ENCODE results near the gene ABLIM2. TPM values are rescaled to one million over a fixed set of nuclear protein-coding genes. Genes with fewer than 3 reads are reported as not detected.

ABLIM2 gene
- polyA plus RNA-seq, 4 donors, result 1.1 to 12.7 (median 4.4) TPM

GRCh38 chr4:8108991-8109390, 49.6 kb downstream of the ABLIM2 start:
- Histone ChIP-seq H3K9me3 (ENCODE audit: control insufficient read depth in 2 of 2, insufficient read depth in 1 of 2, low read depth in 1 of 2, low read length in 1 of 2) (peaks cover 0 to 8% of the 10 kb centered on the region in 2 donors), H3K4me1 (ENCODE audit: control insufficient read depth in 3 of 3, insufficient read depth in 2 of 3, low read depth in 1 of 3, low read length in 2 of 3) (peaks cover 0 to 5% (median 3%) of the 10 kb centered on the region in 3 donors), H3K27me3 (ENCODE audit: control insufficient read depth in 3 of 3, insufficient read depth in 3 of 3, low read length in 3 of 3) (peaks cover 0 to 5% (median 0%) of the 10 kb centered on the region in 3 donors), H3K36me3 (ENCODE audit: control insufficient read depth in 3 of 3, insufficient read depth in 2 of 3, low read depth in 1 of 3, low read length in 3 of 3) (no peaks in the 10 kb centered on the region), H3K4me3 (ENCODE audit: low read depth in 1 of 3, low read length in 3 of 3) (no peak overlapping the region), H3K27ac (ENCODE audit: low read depth in 1 of 3, low read length in 2 of 3) (no peak overlapping the region)
- FAIRE-seq, result no peak
- WGBS, 3 donors, result 57 to 81% (median 73%) methylated on average over 13 to 14 of the region's 14 CpGs
- DNase-seq, result no peak

GRCh38 chr4:8108261-8108660, 50.4 kb downstream of the ABLIM2 start:
- Histone ChIP-seq H3K9me3 (ENCODE audit: control insufficient read depth in 2 of 2, insufficient read depth in 1 of 2, low read depth in 1 of 2, low read length in 1 of 2) (peaks cover 0 to 8% of the 10 kb centered on the region in 2 donors), H3K4me1 (ENCODE audit: control insufficient read depth in 3 of 3, insufficient read depth in 2 of 3, low read depth in 1 of 3, low read length in 2 of 3) (no peaks in the 10 kb centered on the region), H3K27ac (ENCODE audit: low read depth in 1 of 3, low read length in 2 of 3) (no peak overlapping the region), H3K27me3 (ENCODE audit: control insufficient read depth in 3 of 3, insufficient read depth in 3 of 3, low read length in 3 of 3) (peaks cover 0 to 5% (median 0%) of the 10 kb centered on the region in 3 donors), H3K4me3 (ENCODE audit: low read depth in 1 of 3, low read length in 3 of 3) (no peak overlapping the region), H3K36me3 (ENCODE audit: control insufficient read depth in 3 of 3, insufficient read depth in 2 of 3, low read depth in 1 of 3, low read length in 3 of 3) (no peaks in the 10 kb centered on the region)
- WGBS, 3 donors, result 17 to 66% (median 27%) methylated on average over 19 to 20 of the region's 20 CpGs
- DNase-seq (peak; percentile 44 to 74), FAIRE-seq (no peak)

- WGBS, 3 donors, result 89 to 92% (median 91%) methylated on average over 11 of the region's 11 CpGs
- DNase-seq, result no peak
- Histone ChIP-seq H3K4me1 (ENCODE audit: control insufficient read depth in 3 of 3, insufficient read depth in 2 of 3, low read depth in 1 of 3, low read length in 2 of 3) (no peaks in the 10 kb centered on the region), H3K36me3 (ENCODE audit: control insufficient read depth in 3 of 3, insufficient read depth in 2 of 3, low read depth in 1 of 3, low read length in 3 of 3) (no peaks in the 10 kb centered on the region), H3K27ac (ENCODE audit: low read depth in 1 of 3, low read length in 2 of 3) (no peak overlapping the region), H3K4me3 (ENCODE audit: low read depth in 1 of 3, low read length in 3 of 3) (no peak overlapping the region), H3K27me3 (ENCODE audit: control insufficient read depth in 3 of 3, insufficient read depth in 3 of 3, low read length in 3 of 3) (peaks cover 0 to 5% (median 0%) of the 10 kb centered on the region in 3 donors), H3K9me3 (ENCODE audit: control insufficient read depth in 2 of 2, insufficient read depth in 1 of 2, low read depth in 1 of 2, low read length in 1 of 2) (peaks cover 0 to 8% of the 10 kb centered on the region in 2 donors)
- no peak for FAIRE-seq
Observed at GRCh38 chr4:8107146-8107657, 51.4 kb downstream of the ABLIM2 start.

- H3K4me1 ChIP-seq (ENCODE audit: control insufficient read depth in 3 of 3, insufficient read depth in 2 of 3, low read depth in 1 of 3, low read length in 2 of 3), result no peaks in the 10 kb centered on the region
- no peaks in the 10 kb centered on the region for H3K36me3 ChIP-seq (ENCODE audit: control insufficient read depth in 3 of 3, insufficient read depth in 2 of 3, low read depth in 1 of 3, low read length in 3 of 3)
- peaks cover 0 to 5% (median 0%) of the 10 kb centered on the region in 3 donors for H3K27me3 ChIP-seq (ENCODE audit: control insufficient read depth in 3 of 3, insufficient read depth in 3 of 3, low read length in 3 of 3)
- DNase-seq, result no peak
- FAIRE-seq, result no peak
- H3K4me3 ChIP-seq (ENCODE audit: low read depth in 1 of 3, low read length in 3 of 3), result no peak overlapping the region
- peaks cover 0 to 8% of the 10 kb centered on the region in 2 donors for H3K9me3 ChIP-seq (ENCODE audit: control insufficient read depth in 2 of 2, insufficient read depth in 1 of 2, low read depth in 1 of 2, low read length in 1 of 2)
- WGBS, 3 donors, result 90 to 94% (median 90%) methylated on average over 23 to 24 of the region's 24 CpGs
- no peak overlapping the region for H3K27ac ChIP-seq (ENCODE audit: low read depth in 1 of 3, low read length in 2 of 3)
Observed at GRCh38 chr4:8106451-8107025, 52.1 kb downstream of the ABLIM2 start.

- Histone ChIP-seq H3K27me3 (ENCODE audit: control insufficient read depth in 3 of 3, insufficient read depth in 3 of 3, low read length in 3 of 3) (peaks cover 0 to 5% (median 0%) of the 10 kb centered on the region in 3 donors), H3K27ac (ENCODE audit: low read depth in 1 of 3, low read length in 2 of 3) (no peak overlapping the region), H3K36me3 (ENCODE audit: control insufficient read depth in 3 of 3, insufficient read depth in 2 of 3, low read depth in 1 of 3, low read length in 3 of 3) (no peaks in the 10 kb centered on the region), H3K9me3 (ENCODE audit: control insufficient read depth in 2 of 2, insufficient read depth in 1 of 2, low read depth in 1 of 2, low read length in 1 of 2) (peaks cover 0 to 8% of the 10 kb centered on the region in 2 donors), H3K4me1 (ENCODE audit: control insufficient read depth in 3 of 3, insufficient read depth in 2 of 3, low read depth in 1 of 3, low read length in 2 of 3) (peaks cover 0 to 4% (median 0%) of the 10 kb centered on the region in 3 donors), H3K4me3 (ENCODE audit: low read depth in 1 of 3, low read length in 3 of 3) (no peak overlapping the region)
- FAIRE-seq (no peak), DNase-seq (no peak)
- WGBS, 3 donors, result 85 to 93% (median 91%) methylated on average over 32 of the region's 32 CpGs
Observed at GRCh38 chr4:8105306-8106100, 53.1 kb downstream of the ABLIM2 start.

GRCh38 chr4:8104491-8105305, 53.9 kb downstream of the ABLIM2 start:
- H3K27ac ChIP-seq (ENCODE audit: low read depth in 1 of 3, low read length in 2 of 3), result no peak overlapping the region
- no peak for FAIRE-seq
- peaks cover 0 to 5% (median 0%) of the 10 kb centered on the region in 3 donors for H3K27me3 ChIP-seq (ENCODE audit: control insufficient read depth in 3 of 3, insufficient read depth in 3 of 3, low read length in 3 of 3)
- H3K4me1 ChIP-seq (ENCODE audit: control insufficient read depth in 3 of 3, insufficient read depth in 2 of 3, low read depth in 1 of 3, low read length in 2 of 3), result peaks cover 0 to 4% (median 0%) of the 10 kb centered on the region in 3 donors
- H3K9me3 ChIP-seq (ENCODE audit: control insufficient read depth in 2 of 2, insufficient read depth in 1 of 2, low read depth in 1 of 2, low read length in 1 of 2), result peaks cover 0 to 8% of the 10 kb centered on the region in 2 donors
- 75 to 84% (median 77%) methylated on average over 21 to 22 of the region's 22 CpGs for WGBS, 3 donors
- H3K36me3 ChIP-seq (ENCODE audit: control insufficient read depth in 3 of 3, insufficient read depth in 2 of 3, low read depth in 1 of 3, low read length in 3 of 3), result no peaks in the 10 kb centered on the region
- DNase-seq, result no peak
- H3K4me3 ChIP-seq (ENCODE audit: low read depth in 1 of 3, low read length in 3 of 3), result no peak overlapping the region

- DNase-seq (no peak), FAIRE-seq (no peak)
- Histone ChIP-seq H3K27ac (ENCODE audit: low read depth in 1 of 3, low read length in 2 of 3) (no peak overlapping the region), H3K4me1 (ENCODE audit: control insufficient read depth in 3 of 3, insufficient read depth in 2 of 3, low read depth in 1 of 3, low read length in 2 of 3) (peaks cover 0 to 4% (median 0%) of the 10 kb centered on the region in 3 donors), H3K27me3 (ENCODE audit: control insufficient read depth in 3 of 3, insufficient read depth in 3 of 3, low read length in 3 of 3) (peaks cover 0 to 5% (median 0%) of the 10 kb centered on the region in 3 donors), H3K36me3 (ENCODE audit: control insufficient read depth in 3 of 3, insufficient read depth in 2 of 3, low read depth in 1 of 3, low read length in 3 of 3) (no peaks in the 10 kb centered on the region), H3K4me3 (ENCODE audit: low read depth in 1 of 3, low read length in 3 of 3) (no peak overlapping the region), H3K9me3 (ENCODE audit: control insufficient read depth in 2 of 2, insufficient read depth in 1 of 2, low read depth in 1 of 2, low read length in 1 of 2) (peaks cover 0 to 8% of the 10 kb centered on the region in 2 donors)
- WGBS, 3 donors, result 73 to 78% (median 77%) methylated on average over 21 of the region's 21 CpGs
Observed at GRCh38 chr4:8103421-8104390, 54.9 kb downstream of the ABLIM2 start.

Measured in small intestine (tissue), 7 donors.